K562 (cell line): ENCODE measurements around the gene TRIM36. TPM values are rescaled to one million over a fixed set of nuclear protein-coding genes. Genes with fewer than 3 reads are reported as not detected.

ENCODE experiments used
- ATF2 ChIP-seq: sonication (generic); formaldehyde crosslinking; IDR thresholded peaks from 2 replicates; pipeline ENCODE4 v1.8.1; 2022; ENCODE audit warnings: missing genetic modification reagents
- BCLAF1 ChIP-seq, 2 experiments: fragments of 450-650 bp in 1 of 2; IDR thresholded peaks; 2 replicates each; pipeline ENCODE4 v1.6.1; 2011 to 2017; ENCODE audit warnings: low read depth in 2 of 2, antibody characterized with exemption in 1 of 2, borderline replicate concordance in 1 of 2, low read length in 1 of 2, mild to moderate bottlenecking in 1 of 2, mixed read lengths in 1 of 2; ENCODE audit not compliant: control insufficient read depth in 1 of 2
- CXXC5 ChIP-seq: fragments of 250-450 bp; sonication (Bioruptor Pico); IDR thresholded peaks from 2 replicates; pipeline ENCODE4 v1.8.0; 2022; ENCODE audit warnings: inconsistent platforms, mild to moderate bottlenecking, moderate library complexity
- ESRRB ChIP-seq: fragments of 250-450 bp; sonication (Bioruptor Pico); IDR thresholded peaks from 2 replicates; pipeline ENCODE4 v1.5.0; 2020; ENCODE audit warnings: mild to moderate bottlenecking, moderate library complexity, borderline replicate concordance
- KDM5B ChIP-seq: fragments of 200-600 bp; sonication (generic); IDR thresholded peaks from 2 replicates; pipeline ENCODE4 v1.6.1; 2012; ENCODE audit warnings: low read depth, mild to moderate bottlenecking, moderate library complexity, low read length, control low read depth, inconsistent platforms; ENCODE audit not compliant: insufficient replicate concordance
- MBD2 ChIP-seq: sonication (generic); IDR thresholded peaks from 2 replicates; pipeline ENCODE4 v1.6.1; 2016; ENCODE audit warnings: low read depth, borderline replicate concordance
- NRF1 ChIP-seq, 2 experiments: fragments of 450-650 bp; IDR thresholded peaks in 1 of 2; conservative IDR thresholded peaks in 1 of 2; 2 replicates each; pipeline ENCODE4 v1.6.1; 2014; ENCODE audit warnings: mild to moderate bottlenecking in 2 of 2
- POLR2G ChIP-seq: fragments of 200-400 bp; formaldehyde crosslinking; IDR thresholded peaks from 2 replicates; pipeline ENCODE4 v1.6.1; 2017; ENCODE audit warnings: low read depth, mild to moderate bottlenecking, antibody characterized with exemption, low read length, moderate library complexity
- RBM14 ChIP-seq: fragments of 200-400 bp; formaldehyde crosslinking; IDR thresholded peaks from 2 replicates; pipeline ENCODE4 v1.6.1; 2018; ENCODE audit warnings: low read depth, mild to moderate bottlenecking, low read length, moderate library complexity, borderline replicate concordance; ENCODE audit not compliant: insufficient read depth
- SIN3B ChIP-seq: fragments of 450-650 bp; IDR thresholded peaks from 2 replicates; pipeline ENCODE4 v1.6.1; 2017; ENCODE audit warnings: low read depth, mild to moderate bottlenecking, moderate library complexity
- STAT5A ChIP-seq: IDR thresholded peaks from 2 replicates; pipeline ENCODE4 v1.6.1; 2012; ENCODE audit warnings: low read length, inconsistent platforms, borderline replicate concordance
- TFAP4 ChIP-seq: sonication (generic); formaldehyde crosslinking; IDR thresholded peaks from 2 replicates; pipeline ENCODE4 v1.8.0; 2022; ENCODE audit warnings: missing genetic modification reagents, mild to moderate bottlenecking, moderate library complexity, borderline replicate concordance
- THAP12 ChIP-seq: fragments of 250-450 bp; sonication (Bioruptor Pico); IDR thresholded peaks from 2 replicates; pipeline ENCODE4 v1.9.0; 2021; ENCODE audit warnings: mild to moderate bottlenecking, inconsistent platforms
- ZNF239 ChIP-seq: fragments of 250-450 bp; sonication (Bioruptor Pico); IDR thresholded peaks from 2 replicates; pipeline ENCODE4 v1.4.0; 2020; ENCODE audit warnings: mild to moderate bottlenecking
- ZNF511 ChIP-seq: sonication (generic); formaldehyde crosslinking; IDR thresholded peaks from 2 replicates; pipeline ENCODE4 v1.8.0; 2022; ENCODE audit warnings: mild to moderate bottlenecking, missing genetic modification reagents
- ZNF655 ChIP-seq: fragments of 250-450 bp; sonication (Bioruptor Pico); IDR thresholded peaks from 2 replicates; pipeline ENCODE4 v1.5.0; 2021
- polyA plus RNA-seq, 8 experiments: library from polyadenylated mRNA; depleted of rRNA in 4 of 8; stranded (reverse) in 5 of 8; unstranded in 3 of 8; fragments of >200 nt; fragmentation: Nextera tagmentation in 2 of 8; fragmentation: Illumina TruSeq in 1 of 8; extraction: Ambion mirVana in 2 of 8; extraction: Trizol in 1 of 8; gene quantifications; 2 replicates each; pipeline versions ENCODE4 v1.2.1 to v1.2.3, GENCODE V29; 2011 to 2014; ENCODE audit warnings: inconsistent platforms in 1 of 8, missing spikeins in 1 of 8
- total RNA-seq, 7 experiments: library from RNA; depleted of rRNA in 6 of 7; stranded (reverse); fragments of >200 nt in 6 of 7; fragmentation: Illumina TruSeq in 2 of 7; extraction: Trizol in 2 of 7; gene quantifications; 2 replicates each; pipeline versions ENCODE4 v1.2.1 to v1.2.3, GENCODE V29; 2011 to 2021; ENCODE audit warnings: low replicate concordance in 1 of 7

Gene TRIM36
- total and polyA plus RNA-seq, 9 of the 15 experiments (the other 6 are each of a cell fraction or from before 2014, with no cell fraction given): 0.10 to 0.71 (median 0.31) TPM

- no peak for TF ChIP-seq BCLAF1 (IDR thresholded peaks at IDR 0.05; ENCODE audit: borderline replicate concordance in 1 of 2, control insufficient read depth in 1 of 2, low read depth in 2 of 2, low read length in 1 of 2)
- peak; percentile 28; the same call in 1 of the 2 replicates for TF ChIP-seq THAP12 (CRISPR knock-in tag)
- TF ChIP-seq SIN3B: no peak
- TF ChIP-seq TFAP4 (CRISPR knock-in tag): peak; percentile 93
- no peak for TF ChIP-seq RBM14
- no peak for TF ChIP-seq ZNF239
- peak; percentile 65; the same call in 1 of the 2 replicates for TF ChIP-seq MBD2
- no peak for TF ChIP-seq ATF2 (CRISPR knock-in tag)
- peak; percentile 83 to 86 for TF ChIP-seq NRF1 (conservative IDR thresholded peaks at IDR 0.05 in 1 of 2, IDR thresholded peaks at IDR 0.05 in 1 of 2)
- TF ChIP-seq ZNF511 (CRISPR knock-in tag): 0 out of 2 replicates have a peak, but pooled peaks have one; percentile 72
- TF ChIP-seq CXXC5 (CRISPR knock-in tag): peak; percentile 78
- peak; percentile 57 for TF ChIP-seq KDM5B
- TF ChIP-seq STAT5A: no peak
- no peak for TF ChIP-seq ZNF655
- no peak for TF ChIP-seq ESRRB (CRISPR knock-in tag)
- peak; percentile 86 for TF ChIP-seq POLR2G
These were observed at the start of gene TRIM36 (continued) for GRCh38 chr5:115169487-115170133.
